SKM-1 treated with dmso at 0.1 percent for 144 hours (cell line): ENCODE results near the gene FLYWCH2.

Experiments
- DNase-seq: peaks from one replicate; lab custom pipeline; 2025; ENCODE audit not compliant: unreplicated experiment; lab: John Stamatoyannopoulos, UW

Gene FLYWCH2

GRCh38 chr16:2882650-2883457, at the start of gene FLYWCH2:
Gene FLYWCH2, plus strand, starts transcription at chr16:2883215. Its CDS starts 13,235 bp downstream, at chr16:2896450.
- DNase-seq: peak; percentile 96

DNA sequence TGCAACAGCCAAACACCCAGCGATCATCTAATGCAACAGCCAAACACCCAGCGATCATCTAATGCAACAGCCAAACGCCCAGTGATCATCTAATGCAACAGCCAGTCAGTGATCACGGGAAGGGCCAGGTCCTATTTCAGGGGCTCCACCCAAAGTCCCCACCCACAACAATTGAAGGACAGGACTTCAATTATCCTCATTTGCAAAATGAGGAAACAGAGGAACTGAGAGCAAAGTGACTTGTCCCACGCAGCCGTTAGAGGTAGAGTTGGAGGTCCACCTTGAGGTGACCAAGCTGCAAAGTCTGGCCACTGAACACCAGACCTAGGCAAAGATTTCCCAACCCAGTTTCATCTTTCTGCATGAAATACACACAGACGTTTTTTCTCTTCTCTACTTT, 49.2 kb upstream of the FLYWCH2 start:
- DNase-seq: no peak

- DNase-seq: no peak
These were observed 48.0 kb upstream of the FLYWCH2 start for GRCh38 chr16:2834968-2835367.

GRCh38 chr16:2835638-2836493, 47.1 kb upstream of the FLYWCH2 start:
- no peak for DNase-seq

DNA sequence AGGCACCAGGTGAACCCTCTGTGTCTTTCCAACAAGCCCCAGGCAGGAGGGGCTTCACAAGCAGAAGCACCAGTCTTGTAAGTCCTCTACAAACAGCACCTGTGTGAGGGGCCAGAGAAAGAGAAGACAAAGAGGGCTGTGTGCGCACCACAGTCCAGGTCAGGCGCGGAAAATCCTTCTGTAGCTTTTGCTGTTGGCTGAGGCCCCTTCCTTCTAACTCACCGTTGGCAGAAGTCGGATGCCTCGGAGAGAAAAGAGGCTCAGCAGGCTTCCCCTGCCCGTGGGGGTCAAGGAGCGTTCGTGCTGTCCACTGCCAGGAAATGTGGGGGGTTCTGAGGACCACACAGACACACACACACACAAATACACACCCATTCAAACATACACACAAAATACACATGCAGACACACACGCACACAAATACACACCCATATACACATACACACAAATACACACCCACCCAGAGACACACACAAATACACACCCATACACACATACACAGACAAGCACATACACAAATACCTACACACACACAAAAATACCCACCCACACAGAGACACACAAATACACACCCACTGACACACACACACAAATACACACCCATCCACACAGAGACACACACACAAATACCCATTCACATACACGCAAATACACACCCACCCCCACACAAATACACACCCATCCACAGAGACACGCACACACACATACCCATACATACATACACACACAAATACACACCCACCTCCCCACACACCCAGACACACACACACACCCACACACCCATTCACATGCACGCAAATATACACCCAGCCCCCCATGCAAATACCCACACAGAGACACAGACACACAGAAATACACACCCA, 46.1 kb upstream of the FLYWCH2 start:
- DNase-seq: no peak

DNA sequence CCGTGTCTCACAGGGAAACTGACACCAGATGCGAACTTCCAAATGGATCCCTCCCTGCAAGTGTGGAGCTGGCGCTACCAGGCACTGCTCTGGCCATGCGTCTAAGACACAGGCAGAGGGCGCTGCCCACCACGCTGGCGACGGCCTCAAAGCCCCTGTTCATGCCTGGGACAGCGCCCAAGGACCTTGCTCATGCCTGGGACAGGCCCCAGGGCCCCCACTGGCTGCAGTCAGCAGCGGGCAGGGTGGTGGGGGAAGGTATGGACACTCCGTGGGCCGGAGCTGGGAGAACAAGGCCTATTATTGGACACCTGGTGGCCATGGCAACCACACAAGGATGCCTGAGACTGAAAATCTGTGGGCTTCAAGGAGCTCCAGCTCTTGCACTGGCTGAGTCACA, 44.1 kb upstream of the FLYWCH2 start:
- peak; percentile 32 for DNase-seq

DNA sequence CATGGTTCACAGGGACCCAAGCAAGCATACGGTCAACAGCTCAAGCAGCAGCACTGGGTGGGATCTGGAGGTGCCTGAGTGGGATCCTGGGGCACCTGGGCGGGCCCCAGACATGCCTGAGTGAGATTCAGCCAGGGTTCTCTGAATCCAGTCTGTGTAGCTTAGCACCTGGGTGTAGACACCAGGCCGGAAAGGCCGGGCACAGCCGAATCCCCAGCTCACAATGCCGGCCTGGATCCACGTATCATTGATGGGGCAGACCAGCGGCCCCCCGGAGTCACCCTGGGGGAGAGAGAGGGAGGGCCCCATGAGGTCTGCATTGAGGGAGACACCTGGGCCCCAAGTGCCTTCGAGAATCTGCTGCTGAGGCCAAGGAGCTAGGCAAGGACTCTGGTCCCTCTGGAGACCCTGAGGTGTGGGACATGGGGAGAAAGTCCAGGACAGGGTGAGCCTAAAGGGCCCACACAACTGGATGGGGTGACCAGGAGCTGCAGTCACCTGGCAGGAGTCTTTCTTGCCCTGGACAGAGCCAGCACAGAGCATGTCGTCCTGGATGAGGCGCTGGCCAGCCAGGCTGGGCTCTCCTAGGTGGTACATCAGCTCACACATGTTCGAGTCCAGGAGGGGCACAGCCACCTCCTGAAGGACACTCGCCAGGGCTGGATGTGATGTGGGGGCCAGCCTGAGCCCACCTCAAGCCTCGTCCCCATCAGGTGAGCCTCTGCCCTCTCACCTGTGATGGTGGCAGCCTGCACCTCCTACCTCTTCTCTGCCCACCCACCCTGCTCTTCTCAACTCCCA, 43.2 kb upstream of the FLYWCH2 start:
- no peak for DNase-seq

DNA sequence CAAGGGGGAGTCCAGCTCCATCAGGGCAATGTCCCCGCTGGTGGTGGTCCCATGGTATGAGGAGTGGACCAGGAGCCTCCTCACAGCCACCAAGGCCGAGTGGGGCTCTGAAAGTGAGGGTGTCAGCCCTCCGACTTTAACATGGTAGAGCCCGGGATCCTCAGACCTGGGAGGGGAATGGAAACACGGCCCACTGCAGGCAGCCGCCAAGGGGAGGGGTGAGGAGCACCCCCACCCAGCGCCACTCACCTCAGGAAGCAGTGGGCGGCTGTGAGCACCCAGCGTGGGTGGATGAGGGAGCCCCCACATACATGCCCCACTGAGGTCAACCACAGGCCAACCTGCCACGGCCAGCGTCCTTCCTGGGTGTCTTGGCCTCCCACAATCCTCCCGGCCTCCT, 42.1 kb upstream of the FLYWCH2 start:
- no peak for DNase-seq

DNA sequence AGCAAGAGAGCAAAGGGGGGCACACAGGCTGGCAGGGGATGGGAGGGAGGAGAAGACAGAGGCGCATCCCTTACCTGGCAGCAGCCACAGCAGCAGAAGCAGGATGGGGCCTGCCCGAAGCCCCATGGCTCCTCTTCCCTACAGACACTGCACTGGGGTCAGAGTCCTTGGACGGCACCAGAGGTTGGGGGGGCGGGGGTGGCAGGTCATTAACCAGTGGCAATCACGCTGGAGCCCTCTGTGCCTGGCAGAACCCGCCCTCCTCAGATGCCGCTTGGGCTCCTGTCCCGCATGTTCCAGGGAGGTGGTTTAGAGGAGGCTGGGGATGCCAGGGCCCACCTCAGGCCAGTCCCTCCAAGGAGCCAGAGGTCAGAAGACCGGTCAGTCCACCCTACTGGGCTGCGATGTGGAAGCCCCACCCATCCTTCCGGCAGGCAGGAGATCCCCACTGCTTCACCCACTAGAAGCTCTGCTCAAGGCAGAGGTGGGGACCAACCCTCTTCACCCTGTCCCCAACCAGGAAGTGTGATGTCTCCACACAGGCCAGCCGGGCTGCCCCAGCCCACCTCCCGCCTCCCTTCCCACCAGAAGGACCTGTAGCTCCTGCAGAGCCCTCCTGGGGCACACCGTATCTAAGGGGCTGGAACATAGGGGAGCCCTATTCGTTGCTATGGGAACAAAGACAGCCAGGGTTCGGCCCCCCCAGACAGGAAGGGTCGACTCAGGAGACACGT, 41.2 kb upstream of the FLYWCH2 start:
- DNase-seq: no peak

DNA sequence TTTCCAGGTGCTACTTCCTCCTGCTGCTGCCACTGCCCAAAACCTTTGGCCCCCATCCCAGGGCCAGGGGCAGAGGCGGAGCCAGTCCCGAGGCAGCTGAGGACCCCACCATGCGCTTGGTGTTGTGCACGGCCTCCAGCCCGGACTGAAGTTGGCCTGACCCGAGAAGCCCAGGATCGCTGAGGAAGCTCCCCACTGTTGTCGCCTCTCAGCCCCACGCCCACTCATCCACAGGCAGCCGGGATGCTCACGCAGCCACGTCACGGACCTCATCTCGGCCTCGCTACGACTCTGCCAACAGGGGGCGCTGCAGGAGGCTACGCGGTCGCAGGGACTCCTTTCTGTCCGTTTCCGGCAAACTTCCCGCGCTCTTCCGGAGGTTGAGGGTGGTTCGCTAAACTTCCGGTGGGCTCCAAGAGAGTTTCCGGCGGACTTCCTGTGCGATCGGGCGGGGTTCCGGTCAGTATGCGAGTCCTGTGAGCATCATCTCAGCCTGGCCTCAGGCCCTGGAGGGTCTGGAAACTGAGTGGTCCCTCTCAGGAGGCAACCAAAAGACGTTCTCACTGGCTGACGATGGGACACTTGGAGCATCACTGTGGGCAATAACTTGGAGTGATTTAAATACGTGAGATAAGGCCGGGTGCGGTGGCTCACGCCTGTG, 40.5 kb upstream of the FLYWCH2 start:
- DNase-seq: no peak

DNA sequence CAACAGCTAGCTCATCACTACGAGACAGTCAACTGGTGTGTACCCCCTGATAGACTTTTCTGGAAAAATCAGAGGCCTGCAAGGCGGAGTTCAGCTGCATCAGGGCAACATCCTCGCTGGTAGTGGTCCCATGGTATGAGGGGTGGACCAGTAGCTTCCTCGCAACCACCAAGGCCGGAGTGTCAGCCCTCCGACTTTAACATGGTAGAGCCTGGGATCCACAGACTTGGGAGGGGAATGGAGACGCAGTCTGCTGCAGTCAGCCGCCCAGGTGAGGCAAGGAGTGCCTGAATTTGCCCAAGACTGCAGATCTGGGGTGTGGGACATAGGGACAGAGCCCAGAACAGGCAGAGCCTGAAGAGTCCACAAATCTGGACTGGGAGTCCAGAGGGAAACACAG, 39.5 kb upstream of the FLYWCH2 start:
- DNase-seq: no peak

DNA sequence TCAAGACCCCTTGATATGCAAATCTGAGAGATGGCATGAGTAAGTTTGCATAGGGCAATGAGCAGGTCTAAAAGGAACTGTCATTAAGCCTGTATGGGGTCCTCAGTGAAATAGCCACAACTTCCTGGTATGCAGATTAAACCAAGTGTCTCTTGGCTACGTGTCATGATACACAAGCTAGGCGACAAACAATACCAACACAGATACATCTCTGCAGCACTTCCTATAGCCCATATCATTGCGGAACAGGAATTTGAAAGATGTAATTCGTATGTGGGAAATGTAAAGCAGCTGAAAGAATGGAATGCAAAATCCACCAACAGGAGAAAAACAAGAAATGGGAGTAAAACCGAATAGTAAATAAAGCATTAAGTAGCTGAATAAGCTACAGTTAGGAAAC, 37.9 kb upstream of the FLYWCH2 start:
- DNase-seq: no peak

DNA sequence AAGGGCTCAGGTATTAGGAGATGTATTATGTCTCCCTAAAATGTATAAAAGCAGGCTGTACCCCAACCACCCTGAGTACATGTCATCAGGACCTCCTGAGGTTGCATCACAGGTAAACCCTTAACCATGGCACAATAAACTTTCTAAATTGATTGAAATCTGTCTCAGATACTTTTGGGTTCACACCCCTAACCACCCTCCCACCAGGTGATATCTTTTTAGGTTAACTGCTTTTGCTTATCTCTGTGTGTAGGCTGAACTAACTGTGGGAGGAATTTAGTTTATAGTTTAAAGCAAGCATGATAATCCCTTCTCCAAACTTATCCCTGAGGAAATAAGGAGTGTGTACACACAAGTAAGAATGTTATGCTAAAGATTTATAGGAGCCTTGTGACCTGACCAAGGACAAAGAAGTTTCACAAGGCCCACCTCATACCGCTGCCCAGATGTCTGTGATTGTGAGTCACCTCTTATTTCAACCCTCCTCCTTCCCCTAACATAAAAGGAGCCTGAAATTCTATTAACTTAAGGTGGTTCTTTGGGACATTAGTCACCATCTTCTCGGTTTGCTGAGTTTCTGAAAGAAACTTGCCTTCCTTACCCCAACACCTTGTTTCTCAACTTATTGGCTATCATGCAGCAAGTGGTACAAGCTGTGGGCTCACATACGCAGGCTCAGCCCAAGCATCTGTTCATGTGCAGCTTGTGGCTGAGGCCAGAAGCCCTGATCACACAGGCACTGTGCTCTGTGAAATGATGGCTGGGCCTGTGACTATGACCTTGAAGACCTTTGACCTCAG, 36.3 kb upstream of the FLYWCH2 start:
- DNase-seq: no peak

DNA sequence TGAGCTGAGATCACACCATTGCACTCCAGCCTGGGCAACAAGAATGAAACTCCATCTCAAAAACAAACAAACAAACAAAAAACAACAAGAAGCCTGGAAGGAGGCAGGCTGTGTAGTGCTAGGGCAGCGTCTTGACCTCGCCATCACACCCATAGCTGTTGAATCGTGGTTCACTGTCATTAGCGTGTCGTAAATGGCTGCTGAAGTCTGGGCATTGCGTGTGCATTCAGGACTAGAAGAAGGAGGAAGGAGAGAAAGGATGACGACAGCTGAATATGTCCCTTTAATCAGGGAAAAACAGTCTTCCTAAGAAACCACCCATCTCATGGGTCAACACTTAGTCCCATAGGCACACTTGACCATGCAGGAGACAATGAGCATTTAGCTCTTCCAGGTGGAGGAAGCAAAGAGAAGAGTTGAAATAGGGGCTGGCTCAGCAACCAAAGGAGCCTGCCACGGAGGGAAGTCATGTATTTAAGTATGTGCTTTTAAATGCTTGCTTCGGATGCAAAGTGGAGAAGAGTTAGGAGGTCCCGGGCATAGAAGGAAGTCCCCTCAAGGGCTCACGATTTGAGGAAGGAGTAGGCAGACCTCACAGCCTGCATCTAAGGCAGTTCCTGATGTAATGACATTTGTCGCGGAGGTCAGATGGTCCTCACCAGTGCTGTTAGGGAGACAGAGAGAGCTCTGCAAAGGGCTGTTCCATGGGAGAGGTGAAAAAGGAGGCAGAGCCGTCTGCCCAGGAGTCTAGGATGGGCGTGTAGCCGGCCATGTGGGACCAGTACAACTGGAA, 33.9 kb upstream of the FLYWCH2 start:
- no peak for DNase-seq

- no peak for DNase-seq
These were observed 30.8 kb upstream of the FLYWCH2 start for GRCh38 chr16:2852003-2852730.

DNA sequence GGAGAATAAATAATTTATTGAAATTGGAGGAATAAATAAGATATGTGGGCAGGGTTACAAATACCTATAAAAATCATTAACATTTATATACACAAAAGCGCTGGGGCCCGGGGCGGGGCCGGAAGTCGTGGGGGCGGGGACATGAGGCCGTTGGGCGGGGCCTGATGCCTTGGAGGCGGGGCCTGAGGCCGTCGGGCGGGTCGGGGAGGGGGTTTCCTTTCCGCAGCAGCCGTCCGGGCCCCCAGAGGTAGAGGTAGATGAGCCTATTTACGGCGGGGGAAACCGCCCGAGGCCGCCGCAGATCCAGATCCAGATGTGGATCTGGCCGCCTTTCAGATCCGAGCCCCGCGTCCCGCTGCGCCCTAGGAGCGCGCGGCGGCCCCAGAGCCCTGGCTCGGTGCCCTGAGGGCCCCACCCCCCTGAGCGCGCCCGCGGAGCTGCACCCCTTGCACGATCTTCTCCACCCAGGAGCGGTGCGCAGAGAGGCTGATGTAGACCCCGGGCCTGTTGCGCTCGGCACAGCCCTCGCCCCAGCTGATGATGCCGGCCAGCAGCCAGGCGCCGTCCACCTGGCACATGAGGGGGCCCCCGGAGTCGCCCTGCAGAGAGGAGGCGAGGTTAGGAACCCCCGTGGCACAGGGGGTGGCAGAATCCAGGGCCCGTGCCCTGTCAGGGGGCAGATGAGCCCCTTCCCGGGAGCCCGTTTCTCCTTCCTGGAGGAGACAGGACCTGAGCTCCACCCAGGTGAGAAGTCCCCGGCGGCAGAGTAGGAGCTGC, 30.1 kb upstream of the FLYWCH2 start:
- no peak for DNase-seq
